IPS-15b (cell line): Measurements from ENCODE around the gene CDK17.
A peak's percentile ranks its signal among the peaks of the same experiment; 100 is the strongest.
"Not testable (repeated sequence)": the region's sequence is repeated elsewhere in the genome, so short reads cannot be mapped to it uniquely, and the experiment has no call there.

Source experiments
- H3K27me3 ChIP-seq: one replicate; pipeline ENCODE4 v1.6.1; 2013; ENCODE audit warnings: low read length; ENCODE audit not compliant: control insufficient read depth, insufficient read depth
- H3K36me3 ChIP-seq: one replicate; pipeline ENCODE4 v1.6.1; 2013; ENCODE audit warnings: low read length; ENCODE audit not compliant: control insufficient read depth, insufficient read depth
- H3K4me1 ChIP-seq: one replicate; pipeline ENCODE4 v1.6.1; 2013; ENCODE audit warnings: mild to moderate bottlenecking, low read length; ENCODE audit not compliant: control insufficient read depth, insufficient read depth
- H3K4me3 ChIP-seq: one replicate; pipeline ENCODE4 v1.5.1; 2013; ENCODE audit warnings: low read depth, low read length
- H3K9ac ChIP-seq: one replicate; pipeline ENCODE4 v1.6.1; 2013; ENCODE audit warnings: low read depth, mild to moderate bottlenecking, low read length
- H3K9me3 ChIP-seq: one replicate; pipeline ENCODE4 v1.6.1; 2013; ENCODE audit warnings: mild to moderate bottlenecking, low read length; ENCODE audit not compliant: control insufficient read depth, insufficient read depth

Gene CDK17

DNA sequence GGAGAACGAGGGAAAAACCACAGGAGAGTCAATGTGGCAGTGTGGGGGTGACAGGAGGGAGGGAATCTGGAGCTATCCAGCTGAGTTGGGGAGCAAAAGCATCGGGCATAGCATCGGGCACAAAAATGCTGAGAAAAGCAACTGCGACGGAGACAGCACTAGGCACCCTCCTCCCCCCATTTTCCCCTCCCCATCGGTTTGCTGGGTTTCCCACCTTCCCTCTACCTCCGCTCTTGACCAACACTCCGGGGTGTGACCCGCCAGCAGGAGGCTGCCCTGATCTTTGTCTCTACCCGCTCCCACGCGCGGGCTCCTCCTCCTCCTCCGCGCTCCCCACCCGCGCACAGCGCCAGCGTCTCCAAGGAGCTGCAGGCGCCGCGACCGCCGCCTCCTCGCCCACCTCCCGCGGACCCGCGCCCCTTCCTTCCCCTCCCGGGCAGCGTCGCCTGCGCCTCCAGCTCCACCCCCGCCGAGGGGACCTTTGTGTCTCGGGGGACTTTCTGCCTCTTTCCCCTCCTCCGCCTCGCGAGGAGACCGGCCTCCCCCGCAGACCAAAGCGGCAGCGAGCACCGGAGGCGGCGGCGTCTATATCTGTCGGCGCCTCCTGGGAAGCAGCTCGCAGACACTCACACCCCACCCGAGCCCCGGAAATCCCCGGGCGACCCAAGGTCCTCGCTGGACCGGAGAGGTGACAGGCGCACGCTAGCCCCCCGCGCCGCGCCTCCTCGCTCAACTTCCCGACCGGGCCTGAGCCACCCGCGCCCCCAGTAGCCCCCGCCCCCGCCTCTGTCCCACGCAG is 920 bp downstream of the CDK17 start:
- no peaks in the 10 kb centered on the region for H3K9me3 ChIP-seq
- no peaks in the 10 kb centered on the region for H3K27me3 ChIP-seq
- peaks cover 2% of the 10 kb centered on the region for H3K36me3 ChIP-seq
- peak overlapping the region; percentile 91 for H3K4me3 ChIP-seq
- peaks cover 17% of the 10 kb centered on the region for H3K4me1 ChIP-seq
- no peak overlapping the region for H3K9ac ChIP-seq

DNA sequence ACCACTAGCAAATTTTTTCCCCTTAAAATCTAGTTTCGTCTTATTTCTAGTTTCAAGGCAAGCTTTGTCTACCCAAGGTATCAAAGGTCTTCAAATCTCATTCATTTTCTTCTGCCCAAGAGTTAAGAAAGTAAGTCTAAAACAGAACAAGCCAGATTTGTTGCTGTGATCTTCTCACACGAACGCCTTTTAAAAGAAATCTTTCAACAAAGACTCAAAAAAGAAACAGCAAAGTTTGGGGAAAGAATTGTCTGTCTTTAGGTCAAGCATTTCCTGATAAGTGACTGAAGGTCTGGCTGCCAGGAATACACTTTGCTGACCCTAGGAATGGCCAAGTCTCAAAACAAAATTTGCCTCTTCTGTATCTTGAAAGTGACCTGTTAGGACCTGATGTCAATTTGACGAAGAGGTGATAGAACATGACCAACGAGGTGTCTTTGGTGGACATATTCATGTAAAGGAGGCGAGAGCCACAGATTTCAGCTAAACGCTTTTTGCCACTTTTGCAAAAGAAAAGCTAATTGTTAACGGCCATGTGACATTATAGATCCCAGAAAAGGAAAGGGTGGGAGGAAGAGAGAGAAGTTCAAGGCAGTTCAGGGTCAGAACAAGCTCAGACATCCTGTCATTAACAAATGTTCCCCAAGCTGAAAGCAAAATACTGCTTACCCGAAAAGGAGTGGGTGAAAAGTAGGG is 1.7 kb downstream of the CDK17 start:
- peaks cover 17% of the 10 kb centered on the region for H3K4me1 ChIP-seq

DNA sequence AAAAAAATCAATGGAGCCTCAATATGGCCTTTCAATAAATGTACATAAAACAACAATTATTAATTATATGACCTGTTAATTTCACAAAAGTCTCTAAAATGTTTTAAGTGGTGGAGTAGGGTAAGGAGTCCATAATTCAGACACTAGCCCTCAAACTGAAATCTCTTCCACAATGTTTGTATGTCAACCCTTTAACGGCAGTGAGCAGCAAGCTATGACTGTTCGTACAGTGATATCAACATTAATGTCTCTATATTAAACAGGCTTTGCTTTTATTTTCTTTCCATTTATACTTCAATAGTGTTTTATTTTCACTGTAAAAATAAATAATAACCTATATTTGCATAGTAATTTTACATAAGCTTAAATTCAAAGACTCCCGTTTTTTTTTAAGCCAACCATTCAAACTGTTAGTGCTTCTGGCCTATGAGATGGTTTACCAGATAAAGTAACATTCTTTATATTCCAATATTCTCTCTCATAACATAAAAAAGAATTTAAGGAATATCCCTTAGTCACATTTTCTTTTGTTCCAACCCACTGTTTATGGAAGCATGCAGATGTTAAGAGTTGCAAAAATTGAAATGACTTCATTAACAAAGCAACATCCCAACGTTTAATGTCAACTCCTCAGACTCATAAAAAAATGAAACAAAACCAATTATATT is 2.3 kb downstream of the CDK17 start:
- Histone ChIP-seq H3K4me3 (no peak overlapping the region), H3K27me3 (no peaks in the 10 kb centered on the region), H3K9me3 (no peaks in the 10 kb centered on the region), H3K36me3 (peaks cover 2% of the 10 kb centered on the region), H3K9ac (no peak overlapping the region), H3K4me1 (peaks cover 17% of the 10 kb centered on the region)

More for the DNA sequence above, 1.7 kb downstream of the CDK17 start:
- Histone ChIP-seq H3K4me3 (peak overlapping the region; percentile 91), H3K27me3 (no peaks in the 10 kb centered on the region), H3K9ac (no peak overlapping the region), H3K36me3 (peaks cover 2% of the 10 kb centered on the region), H3K9me3 (no peaks in the 10 kb centered on the region)

DNA sequence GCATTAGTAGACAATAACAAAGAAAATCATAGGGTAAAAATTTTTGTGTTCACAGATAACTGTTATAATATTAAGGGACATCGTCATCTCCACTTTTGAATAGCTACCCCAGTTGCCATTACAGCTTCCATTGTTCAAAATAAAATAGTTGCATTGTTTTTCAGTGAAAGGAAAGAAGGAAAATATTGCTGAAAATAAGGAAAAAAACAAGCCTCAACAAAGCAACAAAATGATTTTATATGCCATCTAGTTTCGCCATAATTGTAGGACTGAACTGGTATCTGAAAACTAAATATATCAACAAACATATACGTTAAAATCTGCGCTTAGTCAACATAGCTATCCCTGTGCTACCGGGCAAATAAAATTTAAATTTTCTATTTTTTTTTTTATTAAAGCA is 3.3 kb downstream of the CDK17 start:
- Histone ChIP-seq H3K36me3 (peaks cover 2% of the 10 kb centered on the region), H3K4me1 (peaks cover 17% of the 10 kb centered on the region), H3K9ac (no peak overlapping the region), H3K4me3 (no peak overlapping the region), H3K27me3 (no peaks in the 10 kb centered on the region), H3K9me3 (no peaks in the 10 kb centered on the region)

DNA sequence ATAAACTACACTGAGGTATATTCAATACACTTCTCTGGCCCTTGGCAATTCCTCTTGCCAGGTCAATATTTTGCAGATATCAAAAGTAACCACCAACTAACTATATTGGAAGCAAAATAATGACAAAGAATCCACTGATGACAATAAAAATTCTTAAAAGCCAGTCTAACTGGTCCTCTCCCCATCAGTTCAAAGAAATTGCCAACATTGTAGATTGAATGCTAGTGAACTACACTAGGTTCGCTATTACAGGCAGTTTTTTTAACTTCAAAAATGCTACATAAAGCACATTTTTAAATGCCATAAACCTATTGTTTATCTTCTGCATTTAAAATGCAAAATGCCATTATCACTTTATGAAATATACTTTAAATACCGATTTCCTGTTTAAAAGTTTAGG is 4.0 kb downstream of the CDK17 start:
- Histone ChIP-seq H3K27me3 (no peaks in the 10 kb centered on the region), H3K36me3 (peaks cover 2% of the 10 kb centered on the region), H3K9me3 (no peaks in the 10 kb centered on the region), H3K4me3 (no peak overlapping the region), H3K4me1 (peaks cover 17% of the 10 kb centered on the region), H3K9ac (no peak overlapping the region)

DNA sequence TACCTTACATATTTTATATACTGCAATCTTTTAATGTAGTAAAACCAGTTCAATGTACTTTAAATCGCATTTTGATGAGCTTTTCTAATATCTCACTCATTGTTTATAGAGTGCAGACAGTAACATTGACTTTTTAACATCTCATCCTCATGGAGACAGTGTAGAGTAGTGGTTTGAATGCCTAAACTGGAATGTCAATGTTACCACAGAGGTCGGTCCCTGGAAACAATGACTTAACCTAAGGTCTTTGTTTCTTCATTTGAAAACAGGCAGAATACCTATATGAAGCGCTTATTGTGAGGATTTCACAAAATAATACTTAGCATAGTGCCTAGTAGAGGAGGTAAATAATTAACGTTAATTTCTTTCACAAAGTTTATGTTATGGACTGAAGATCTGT is 5.0 kb downstream of the CDK17 start:
- Histone ChIP-seq H3K4me3 (no peak overlapping the region), H3K36me3 (peaks cover 2% of the 10 kb centered on the region), H3K9me3 (no peaks in the 10 kb centered on the region), H3K9ac (no peak overlapping the region), H3K4me1 (peaks cover 17% of the 10 kb centered on the region), H3K27me3 (no peaks in the 10 kb centered on the region)

DNA sequence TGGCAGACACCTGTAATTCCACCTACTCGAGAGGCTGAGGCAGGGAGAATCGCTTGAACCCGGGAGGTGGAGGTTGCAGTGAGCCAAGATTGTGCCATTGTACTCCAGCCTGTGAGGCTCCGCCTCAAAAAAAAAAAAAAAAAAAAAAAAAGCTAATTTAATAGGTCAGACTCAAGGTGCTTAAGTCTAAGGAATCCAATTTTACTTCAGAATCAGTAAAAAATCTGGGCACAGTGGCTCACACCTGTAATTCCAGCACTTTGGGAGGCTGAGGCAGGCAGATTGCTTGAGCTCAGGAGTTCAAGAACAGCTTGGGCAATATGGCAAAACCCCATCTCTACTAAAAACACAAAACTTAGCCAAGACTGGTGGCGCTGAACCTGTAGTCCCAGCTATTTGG is 7.0 kb downstream of the CDK17 start:
- not testable (repeated sequence) for H3K9ac ChIP-seq, H3K4me3 ChIP-seq

DNA sequence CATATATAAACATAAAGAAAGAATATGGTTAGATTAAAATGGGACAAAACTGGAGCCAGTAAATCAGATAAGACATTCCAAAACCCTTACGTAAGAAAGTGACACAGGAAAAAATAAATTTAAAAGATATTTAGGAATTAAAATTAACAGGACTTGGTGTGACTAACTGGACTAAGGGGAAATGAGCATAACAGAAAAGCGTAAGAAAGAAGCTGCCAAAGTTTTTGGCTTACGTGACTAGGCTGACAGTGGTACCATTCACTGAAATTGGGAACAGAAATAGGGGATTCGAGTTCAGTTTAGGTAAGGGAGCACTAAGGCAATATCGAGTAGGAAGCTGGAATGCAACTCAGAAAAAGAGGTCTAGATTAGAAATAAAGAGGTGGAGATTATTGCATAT is 7.8 kb downstream of the CDK17 start:
- Histone ChIP-seq H3K36me3 (no peaks in the 10 kb centered on the region), H3K4me3 (no peak overlapping the region), H3K9ac (no peak overlapping the region), H3K27me3 (no peaks in the 10 kb centered on the region), H3K4me1 (peaks cover 9% of the 10 kb centered on the region), H3K9me3 (no peaks in the 10 kb centered on the region)

More for the DNA sequence above, 7.0 kb downstream of the CDK17 start:
- peaks cover 17% of the 10 kb centered on the region for H3K4me1 ChIP-seq
- not testable (repeated sequence) for H3K9me3 ChIP-seq, H3K27me3 ChIP-seq, H3K36me3 ChIP-seq

DNA sequence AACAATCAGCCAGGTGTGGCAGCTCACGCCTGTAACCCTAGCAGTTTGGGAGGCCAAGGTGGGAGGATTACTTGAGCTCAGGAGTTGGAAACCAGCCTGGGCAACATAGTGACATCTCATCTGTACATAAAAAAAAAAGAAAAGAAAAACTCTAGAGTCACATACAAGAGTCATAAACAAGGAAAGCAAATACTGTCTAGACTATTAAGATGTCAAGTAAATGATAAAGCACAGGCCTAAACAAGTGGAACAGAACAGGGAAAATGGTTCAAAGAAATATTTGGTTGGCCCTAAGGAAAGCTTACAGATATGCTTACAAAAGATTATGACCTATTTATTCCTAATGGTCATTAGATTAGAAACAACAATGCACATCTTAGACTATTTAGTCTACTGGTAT is 12.3 kb downstream of the CDK17 start:
- no peaks in the 10 kb centered on the region for H3K4me1 ChIP-seq
- H3K9ac ChIP-seq: no peak overlapping the region
- H3K27me3 ChIP-seq: no peaks in the 10 kb centered on the region
- H3K4me3 ChIP-seq: no peak overlapping the region
- H3K9me3 ChIP-seq: no peaks in the 10 kb centered on the region
- no peaks in the 10 kb centered on the region for H3K36me3 ChIP-seq

DNA sequence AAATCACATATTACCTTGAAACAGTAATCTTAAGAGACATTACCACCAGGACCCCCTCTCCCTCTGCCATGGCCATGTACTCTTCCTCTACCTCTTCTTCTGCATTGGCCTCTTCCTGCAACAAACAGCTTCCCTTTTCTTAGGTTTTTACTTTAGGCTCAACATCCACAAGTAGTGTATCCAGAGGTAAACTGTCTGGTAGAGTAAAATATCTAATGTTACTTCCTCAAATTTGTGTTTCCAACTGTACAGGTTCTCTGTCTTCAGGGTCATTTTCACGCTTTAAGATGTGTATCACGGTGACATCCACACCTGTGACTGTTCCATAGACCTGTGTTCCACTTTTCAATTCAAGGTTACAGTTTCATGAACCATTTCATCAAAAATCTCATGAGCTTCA is 13.4 kb downstream of the CDK17 start:
- no peaks in the 10 kb centered on the region for H3K9me3 ChIP-seq
- H3K4me1 ChIP-seq: no peaks in the 10 kb centered on the region
- no peak overlapping the region for H3K9ac ChIP-seq
- no peaks in the 10 kb centered on the region for H3K36me3 ChIP-seq
- H3K4me3 ChIP-seq: no peak overlapping the region
- no peaks in the 10 kb centered on the region for H3K27me3 ChIP-seq

DNA sequence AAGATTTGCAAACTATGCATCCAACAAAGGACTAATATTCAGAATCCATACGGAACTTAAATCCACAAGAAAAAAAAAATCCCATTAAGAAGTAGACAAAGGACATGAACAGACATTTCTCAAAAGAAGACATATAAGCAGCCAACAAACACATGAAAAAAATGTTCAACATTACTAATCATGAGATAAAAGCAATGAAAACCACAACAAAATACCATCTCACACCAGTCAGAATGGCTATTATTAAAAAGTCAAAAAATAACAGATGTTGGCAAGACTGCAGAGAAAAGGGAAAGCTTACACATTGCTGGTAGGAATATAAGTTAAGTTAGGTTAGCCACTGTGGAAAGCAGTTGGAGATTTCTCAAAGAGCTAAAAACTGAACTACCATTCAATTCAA is 16.2 kb downstream of the CDK17 start:
- H3K4me3 ChIP-seq: no peak overlapping the region
- H3K4me1 ChIP-seq: no peaks in the 10 kb centered on the region
- H3K9me3 ChIP-seq: no peaks in the 10 kb centered on the region
- H3K27me3 ChIP-seq: no peaks in the 10 kb centered on the region
- no peaks in the 10 kb centered on the region for H3K36me3 ChIP-seq
- H3K9ac ChIP-seq: no peak overlapping the region

DNA sequence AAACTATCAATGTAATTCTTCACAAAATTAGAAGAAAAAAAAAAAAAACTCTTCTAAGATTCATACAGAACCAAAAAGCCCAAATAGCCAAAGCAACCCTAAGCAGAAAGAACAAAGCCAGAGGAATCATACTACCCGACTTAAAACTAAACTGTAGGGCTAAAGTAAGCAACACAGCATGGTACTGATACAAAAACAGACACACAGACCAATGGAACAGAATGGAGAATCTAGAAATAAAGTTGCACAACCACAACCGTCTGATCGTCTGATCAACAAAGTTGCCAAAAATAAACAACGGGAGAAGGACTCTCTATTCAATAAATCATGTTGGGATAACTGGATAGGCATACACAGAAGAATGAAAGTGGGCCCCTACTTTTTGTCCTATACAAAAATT is 16.9 kb downstream of the CDK17 start:
- Histone ChIP-seq H3K9me3 (no peaks in the 10 kb centered on the region), H3K27me3 (no peaks in the 10 kb centered on the region), H3K4me1 (no peaks in the 10 kb centered on the region), H3K4me3 (no peak overlapping the region), H3K9ac (no peak overlapping the region), H3K36me3 (no peaks in the 10 kb centered on the region)
